SU-DHL-6 (cell line): ENCODE data around the gene SAT2.

Experiments used
- EZH2phosphoT487 ChIP-seq: fragments of 200-600 bp; sonication (generic), shearing (Covaris generic); conservative IDR thresholded peaks from 2 replicates; pipeline ENCODE4 v1.6.1; 2018; ENCODE audit warnings: mild to moderate bottlenecking, antibody characterized with exemption, low read length, moderate library complexity, mixed read lengths
- TF ChIP-seq, protein P1 (sequence below): fragments of 200-600 bp; sonication (generic); IDR thresholded peaks from one replicate; pipeline ENCODE4 v1.5.1; 2017; ENCODE audit warnings: antibody characterized with exemption, mild to moderate bottlenecking, low read length, moderate library complexity; ENCODE audit not compliant: insufficient read depth, poor library complexity, severe bottlenecking

GRCh38 chr17:7646457-7646856 lies 18.8 kb upstream of the SAT2 start:
- TF ChIP-seq, protein P1, sequence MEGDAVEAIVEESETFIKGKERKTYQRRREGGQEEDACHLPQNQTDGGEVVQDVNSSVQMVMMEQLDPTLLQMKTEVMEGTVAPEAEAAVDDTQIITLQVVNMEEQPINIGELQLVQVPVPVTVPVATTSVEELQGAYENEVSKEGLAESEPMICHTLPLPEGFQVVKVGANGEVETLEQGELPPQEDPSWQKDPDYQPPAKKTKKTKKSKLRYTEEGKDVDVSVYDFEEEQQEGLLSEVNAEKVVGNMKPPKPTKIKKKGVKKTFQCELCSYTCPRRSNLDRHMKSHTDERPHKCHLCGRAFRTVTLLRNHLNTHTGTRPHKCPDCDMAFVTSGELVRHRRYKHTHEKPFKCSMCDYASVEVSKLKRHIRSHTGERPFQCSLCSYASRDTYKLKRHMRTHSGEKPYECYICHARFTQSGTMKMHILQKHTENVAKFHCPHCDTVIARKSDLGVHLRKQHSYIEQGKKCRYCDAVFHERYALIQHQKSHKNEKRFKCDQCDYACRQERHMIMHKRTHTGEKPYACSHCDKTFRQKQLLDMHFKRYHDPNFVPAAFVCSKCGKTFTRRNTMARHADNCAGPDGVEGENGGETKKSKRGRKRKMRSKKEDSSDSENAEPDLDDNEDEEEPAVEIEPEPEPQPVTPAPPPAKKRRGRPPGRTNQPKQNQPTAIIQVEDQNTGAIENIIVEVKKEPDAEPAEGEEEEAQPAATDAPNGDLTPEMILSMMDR, result no peak
- no peak for TF ChIP-seq EZH2phosphoT487
